Measurements from ENCODE around the gene CD247.
"Not testable (repeated sequence)": the region's sequence is repeated elsewhere in the genome, so short reads cannot be mapped to it uniquely, and the experiment has no call there.

The CD247 gene

DNA sequence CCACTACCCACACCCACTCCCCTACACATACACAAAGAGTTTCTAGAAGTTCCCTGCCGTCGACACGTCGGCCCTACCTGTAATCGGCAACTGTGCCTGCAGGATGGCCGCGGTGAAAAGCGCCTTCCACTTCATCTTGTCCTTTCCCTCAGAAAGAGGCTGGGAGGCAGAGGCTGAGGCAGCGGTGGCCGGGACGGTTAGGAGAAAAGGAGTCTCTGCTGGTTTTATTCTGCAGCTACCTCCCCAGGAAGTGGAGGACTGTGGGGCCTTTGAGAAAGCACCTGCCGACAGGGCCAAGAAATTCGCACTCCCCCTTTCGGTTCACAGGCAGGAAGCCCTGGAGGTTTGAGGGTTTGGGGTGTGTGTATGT is at the start of gene CD247:
Gene CD247, minus strand, starts transcription at position 199 of the 370 bp plus-strand sequence. Its CDS starts 64 bp downstream, at position 135.
- no peak for DNase-seq

DNA sequence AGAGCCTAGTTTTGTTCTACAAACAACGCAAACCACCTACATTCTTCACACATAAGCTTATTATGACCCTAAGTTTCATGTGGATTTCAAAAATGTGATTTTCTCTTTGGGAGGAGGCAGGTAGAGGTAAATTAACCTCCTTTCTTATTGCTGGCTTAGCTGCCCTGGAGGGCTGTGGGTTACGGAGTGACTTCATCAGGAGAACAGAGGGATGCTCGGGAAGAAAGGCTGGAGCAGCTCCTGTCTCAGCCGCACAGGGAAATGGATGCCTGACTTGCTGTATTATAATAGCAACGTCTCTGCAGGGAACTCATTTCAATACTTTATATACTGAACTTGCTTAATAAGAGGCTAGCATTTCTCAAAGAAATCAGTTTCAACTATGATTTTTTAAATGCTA is 49.3 kb upstream of the CD247 start:
- no peak for DNase-seq

DNA sequence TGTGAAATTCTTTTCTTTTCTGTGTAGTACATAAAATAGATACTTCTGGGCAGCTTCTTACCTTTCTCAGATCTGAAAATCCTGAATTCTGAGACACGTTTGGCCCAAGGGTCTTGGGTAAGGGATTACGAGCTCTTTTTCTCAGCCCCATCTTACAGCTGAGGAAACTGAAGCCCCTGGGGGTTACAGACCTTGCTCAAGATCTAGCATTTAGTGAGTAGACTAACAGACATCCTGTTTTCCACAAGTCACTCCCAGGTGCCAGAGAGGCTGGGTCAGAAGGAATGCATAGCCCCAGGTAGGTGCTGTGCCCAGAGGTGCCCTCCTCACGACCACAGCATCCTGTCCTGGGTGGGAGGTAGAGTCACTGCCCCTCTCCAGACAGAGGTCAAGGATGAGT is 48.4 kb upstream of the CD247 start:
- DNase-seq: no peak

DNA sequence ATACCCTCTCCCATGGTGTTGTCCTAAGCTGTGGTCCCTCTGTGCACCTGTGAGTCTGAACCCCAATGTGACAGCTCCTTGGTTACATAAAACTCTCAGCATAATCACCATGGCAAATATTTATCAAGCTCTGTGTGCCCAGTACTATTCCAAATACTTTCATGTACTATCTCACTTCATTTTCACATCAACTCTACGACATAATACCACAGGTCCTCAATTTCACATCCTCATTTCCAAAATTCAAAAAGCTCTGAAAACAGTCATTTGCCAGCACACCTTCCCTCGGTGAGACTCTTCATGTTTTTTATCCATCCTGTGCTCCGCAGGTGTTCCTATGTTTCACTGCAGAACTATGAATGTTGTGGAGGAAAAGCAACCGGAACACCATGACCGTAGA is 47.6 kb upstream of the CD247 start:
- no peak for DNase-seq

DNA sequence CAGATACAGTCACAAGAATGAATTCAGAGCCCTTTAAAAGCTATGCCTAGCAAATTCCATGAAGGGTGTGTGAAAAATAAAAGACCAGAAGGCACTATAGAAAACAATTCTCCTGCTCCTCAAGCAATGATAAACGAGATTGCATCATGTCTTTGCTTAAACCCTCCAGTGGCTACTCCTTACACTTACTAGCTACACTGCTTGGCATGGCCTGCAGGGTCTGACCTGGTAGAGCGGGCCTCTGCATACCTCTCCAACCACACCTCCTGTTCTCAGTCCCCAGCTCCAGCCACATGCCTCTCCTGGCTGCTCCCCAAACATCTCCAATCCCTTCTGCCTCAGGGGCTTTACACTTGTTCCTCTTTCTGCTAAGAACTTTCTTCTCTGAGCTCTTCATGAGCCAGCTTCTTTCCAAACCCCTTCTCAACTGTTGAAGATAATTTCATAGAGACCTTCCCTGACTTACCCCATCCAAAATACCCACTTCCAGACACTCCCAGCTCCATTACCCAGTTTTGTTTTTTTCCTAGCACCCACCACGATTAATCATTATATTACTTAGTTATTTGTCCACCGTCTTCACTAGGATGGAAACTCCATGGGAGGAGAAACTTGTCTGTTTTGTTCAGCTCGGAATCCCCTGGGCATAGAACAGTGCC is 46.4 kb upstream of the CD247 start:
- DNase-seq: no peak

DNA sequence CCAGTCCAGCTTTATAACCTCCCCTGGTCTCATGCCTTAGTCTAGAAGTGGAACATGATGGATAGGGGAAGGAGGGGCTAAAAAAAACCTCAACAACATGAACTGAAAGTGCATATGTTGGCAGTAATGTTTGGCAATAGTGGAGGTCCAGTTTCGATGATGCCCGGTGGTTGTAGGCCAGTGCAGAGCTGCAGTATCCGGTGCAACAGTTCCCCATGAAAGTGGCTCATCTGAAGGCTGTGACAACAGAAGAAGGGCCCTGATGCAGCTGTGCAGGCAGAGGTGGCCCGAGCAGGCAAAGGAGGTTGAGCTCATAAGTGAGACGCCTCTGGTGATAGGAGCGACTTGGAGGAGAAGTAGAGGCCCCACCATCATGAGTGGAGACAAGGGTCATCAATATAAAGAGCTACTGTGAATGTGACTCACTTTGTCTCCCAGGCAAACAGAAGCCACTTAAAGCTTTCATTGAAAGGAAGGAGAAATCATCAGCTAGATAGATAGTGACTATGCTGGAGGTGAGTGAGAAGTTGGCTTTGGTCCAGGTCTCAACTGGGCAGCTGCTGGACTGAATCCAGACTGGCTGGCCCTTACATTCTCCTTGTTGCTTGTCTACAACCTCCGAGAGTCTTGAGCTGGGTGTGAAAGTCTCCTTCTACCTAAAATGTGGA is 45.4 kb upstream of the CD247 start:
- DNase-seq: no peak

DNA sequence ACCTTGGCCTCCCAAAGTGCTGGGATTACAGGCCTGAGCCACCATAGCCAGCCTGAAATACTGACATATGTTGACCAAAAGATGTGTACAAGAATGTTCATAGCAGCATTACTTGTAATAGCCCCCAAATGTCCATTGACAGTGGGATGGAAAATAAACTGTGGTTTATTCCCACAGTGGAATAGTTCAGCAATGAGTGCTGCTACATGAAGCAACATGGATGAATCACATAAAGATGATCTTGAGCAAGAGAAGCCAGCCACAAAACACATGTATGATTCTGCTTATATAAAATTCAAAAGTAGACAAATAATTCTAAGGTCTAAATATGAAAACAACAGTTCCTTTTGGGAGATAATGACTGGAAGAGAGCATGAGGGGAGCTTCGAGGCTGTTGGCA is 44.4 kb upstream of the CD247 start:
- DNase-seq: no peak

DNA sequence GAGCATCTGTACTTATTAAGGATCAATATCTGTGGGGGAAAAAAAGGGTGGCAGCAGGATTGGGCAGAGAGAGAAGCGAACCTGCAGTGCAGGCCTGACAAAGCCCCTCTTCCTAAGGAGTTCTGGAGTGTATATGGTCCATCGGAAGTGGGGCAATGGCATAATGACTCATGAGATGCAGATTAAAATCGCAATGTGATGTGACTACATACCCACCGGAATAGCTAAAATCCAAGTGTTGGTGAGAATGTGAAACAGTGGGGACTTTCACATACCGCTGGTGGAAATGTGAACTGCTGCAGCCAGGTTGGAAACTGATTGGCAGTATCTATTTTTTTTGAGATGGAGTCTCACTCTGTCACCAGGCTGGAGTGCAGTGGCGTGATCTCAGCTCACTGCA is 43.4 kb upstream of the CD247 start:
- DNase-seq: no peak

DNA sequence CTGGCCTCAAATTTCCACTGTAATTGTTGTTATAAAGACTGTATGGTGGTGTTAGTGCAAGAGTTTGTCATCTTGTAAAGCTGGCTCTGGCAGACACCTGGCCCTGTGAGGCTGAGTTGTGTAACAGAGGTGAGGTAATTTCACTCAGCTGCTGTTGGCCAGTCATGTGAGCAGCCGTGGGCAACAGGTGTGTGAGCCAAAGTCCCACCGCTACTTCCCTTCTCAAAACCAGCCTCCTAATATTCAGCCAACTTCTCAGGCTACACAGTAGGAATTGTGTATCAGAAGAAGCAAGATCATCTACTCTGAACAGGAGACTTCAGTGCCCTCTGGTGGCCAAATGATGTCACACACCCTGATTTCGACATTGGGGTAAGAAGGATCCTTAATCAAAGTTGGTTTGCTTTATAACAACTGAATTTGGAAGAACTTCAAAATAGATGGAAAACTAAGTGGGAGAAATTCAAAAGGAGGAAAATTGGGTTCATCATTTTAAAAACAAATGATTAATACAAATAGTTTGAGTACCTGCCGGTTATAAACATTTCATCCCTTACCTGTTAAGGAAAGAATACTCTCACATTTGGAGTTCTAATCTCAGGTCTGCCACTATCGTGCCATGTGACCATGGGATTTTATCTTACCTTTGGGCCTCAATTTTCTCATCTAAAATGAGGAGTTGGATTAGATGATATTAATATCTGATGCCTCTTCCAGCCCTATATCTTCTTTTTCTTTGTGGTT is 37.8 kb upstream of the CD247 start:
- peak; percentile 47 for DNase-seq

DNA sequence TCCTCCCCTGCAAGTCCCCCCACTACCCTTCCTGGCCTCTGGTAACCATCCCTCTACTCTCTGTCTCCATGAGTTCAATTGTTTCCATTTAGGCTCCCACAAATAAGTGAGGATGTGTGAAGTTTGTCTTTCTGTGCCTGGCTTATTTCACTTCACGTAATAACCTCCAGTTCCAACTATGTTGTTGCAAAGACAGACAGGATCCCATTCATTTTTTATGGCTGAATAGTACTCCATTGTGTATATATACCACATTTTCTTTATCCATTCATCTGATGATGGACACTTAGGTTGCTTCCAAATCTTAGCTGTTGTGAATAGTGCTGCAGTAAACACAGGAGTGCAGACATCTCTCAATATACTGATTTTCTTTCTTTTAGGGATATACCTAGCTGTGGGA is 36.7 kb upstream of the CD247 start:
- DNase-seq: not testable (repeated sequence)

DNA sequence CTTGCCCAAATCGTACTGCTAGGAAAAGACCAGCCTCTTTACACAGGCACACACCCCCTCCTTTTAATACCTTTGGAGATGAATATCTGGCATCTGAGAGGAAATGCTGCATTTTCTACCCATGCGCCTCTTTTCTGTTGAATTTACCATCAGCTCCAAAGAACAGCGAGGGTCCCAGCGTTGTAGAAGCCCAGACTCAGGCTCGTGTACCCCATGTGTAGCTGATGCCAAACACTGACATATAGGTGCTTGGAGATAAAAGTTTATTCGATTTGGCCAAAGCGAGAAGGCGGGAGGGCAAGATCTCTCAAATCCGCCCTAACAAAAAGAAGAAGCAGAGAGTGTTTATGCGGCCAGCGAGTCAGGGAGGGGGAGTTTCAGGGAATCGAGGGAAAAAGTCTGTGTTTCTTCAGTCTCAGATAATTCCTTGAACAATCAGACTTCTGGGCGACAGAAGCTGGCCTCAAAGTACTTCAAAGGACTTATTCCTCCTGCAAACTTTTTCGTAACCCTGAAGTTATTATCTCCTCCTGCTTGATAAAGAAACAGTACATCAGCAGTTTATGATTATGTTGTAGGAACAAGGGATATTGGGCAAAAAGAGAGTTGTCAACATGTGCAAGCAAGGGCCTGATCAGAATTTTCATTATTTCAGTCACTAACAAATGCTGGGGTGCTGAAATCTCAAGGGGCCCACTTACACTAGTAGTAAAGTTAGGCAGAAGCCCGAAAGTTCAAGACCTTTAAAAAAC is 35.9 kb upstream of the CD247 start:
- DNase-seq: no peak

DNA sequence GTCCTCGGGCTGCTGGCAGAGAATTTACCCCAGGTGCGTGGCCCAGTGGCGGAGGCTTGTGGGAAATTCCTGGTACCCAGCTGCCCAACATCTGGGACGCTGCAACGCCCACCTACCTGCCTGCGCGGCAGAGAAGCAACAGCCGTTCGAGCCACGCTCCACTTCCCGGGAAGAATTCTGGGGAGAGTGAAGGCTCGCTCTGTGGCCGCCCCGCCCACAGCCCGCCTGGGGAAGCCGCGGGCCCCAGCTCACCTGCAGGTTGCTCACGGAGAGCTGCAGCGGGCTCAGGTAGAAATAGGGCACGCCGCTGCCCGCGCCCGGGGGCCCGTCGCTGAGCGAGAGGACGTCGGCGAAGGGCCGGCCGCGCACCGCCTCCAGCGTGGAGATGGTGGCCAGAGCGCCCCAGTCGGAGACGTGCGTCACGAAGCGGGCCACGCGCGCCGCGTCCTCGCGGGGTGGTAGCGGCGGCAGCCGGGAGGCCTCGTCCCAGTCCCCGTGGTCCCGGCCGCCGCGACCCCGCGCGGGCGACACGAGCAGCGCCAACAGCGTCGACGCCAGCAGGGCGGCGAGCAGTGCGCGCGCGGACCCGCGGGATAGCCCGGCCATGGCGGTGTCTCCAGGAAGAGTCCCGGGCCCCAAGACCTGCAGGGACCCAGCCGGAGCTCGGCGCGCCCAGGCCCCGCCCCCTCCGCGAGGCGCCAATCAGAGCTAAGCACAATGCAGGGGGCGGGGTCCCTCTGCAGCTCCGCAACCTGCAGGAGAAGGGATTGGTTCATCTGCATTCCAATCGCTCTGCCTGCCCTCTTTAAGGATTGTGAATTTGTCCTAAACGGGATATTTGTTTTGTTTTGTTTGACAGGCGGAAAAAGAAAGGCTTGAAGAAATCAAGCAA is 35.1 kb upstream of the CD247 start, which contains the start of gene CREG1:
Gene CREG1, minus strand, starts transcription at position 627 of the 892 bp plus-strand sequence.
- DNase-seq: peak; percentile 95

DNA sequence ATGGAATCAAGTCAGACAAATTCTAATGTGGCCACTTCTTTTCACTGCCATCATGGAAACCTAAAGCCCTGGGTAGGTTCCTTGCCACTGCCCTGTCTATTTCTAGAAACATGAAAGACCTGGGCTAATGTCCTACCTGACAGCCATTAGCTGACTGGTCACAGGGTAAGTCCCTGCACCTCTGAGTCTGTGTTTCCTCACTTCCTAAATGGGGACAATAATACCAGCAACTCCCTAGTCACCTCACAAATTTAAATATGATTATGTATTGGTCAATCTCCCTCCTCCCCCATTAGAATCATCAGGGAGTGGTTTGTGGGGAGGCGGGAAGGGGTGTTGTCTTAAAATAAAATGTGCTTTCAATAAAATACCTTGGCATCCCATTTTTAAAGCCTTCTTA is 33.0 kb upstream of the CD247 start:
- DNase-seq: no peak

DNA sequence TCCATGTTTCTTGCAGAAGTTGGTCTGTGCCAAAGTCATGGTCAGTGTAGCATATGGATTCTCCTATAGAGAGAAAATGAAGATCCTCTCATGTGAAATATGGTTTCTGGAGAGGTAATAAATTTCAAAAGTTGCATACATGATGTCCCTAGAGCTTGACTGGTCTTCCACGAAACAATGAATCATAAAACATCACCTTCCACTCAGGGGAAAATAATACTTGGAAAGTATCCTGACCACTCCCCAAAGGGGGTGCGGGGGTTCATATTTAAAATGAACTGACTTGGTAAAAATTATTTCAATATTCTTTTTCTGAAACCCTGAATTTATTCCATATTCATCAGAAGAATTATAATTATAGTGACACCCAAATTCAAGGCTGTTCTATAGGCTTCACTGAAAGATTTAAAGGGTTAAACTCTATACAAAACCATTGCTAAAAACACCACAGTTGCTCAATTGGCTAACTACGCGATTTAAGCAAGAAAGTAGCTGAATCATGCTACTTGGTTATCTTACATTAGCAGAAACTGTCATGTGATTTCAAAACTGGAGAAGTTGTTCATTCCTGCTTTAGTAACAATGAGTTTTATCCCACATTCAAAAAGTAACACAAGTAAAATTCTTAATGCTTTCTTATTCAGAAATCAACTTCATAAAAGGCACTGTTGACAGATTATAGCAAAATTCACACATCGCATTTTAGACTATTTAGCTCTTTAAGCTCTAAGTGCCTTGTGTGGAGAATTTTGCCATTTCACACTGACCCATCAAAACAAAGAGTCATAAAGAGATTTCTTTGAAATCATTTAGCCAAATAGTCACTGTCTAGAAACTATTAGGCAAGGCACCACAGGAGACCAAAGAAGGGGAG is 30.0 kb upstream of the CD247 start:
- DNase-seq: no peak

DNA sequence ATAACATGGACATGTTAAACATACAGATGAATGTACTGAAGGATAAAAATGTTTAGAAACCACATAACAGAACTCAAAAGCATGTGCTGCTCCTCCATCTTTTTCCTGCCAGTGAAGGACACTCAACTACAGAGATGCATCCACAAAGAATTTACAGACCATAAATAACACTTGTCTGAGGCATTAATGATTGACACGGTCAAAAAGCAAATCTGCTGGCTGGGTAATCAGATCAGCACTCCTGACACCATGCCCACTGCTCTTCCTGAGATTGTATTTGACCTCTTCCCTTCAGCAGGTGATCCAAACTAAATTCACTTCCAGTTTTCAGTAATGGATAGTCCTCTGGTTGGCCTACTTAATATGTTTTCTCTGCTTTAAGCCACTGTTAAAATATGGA is 28.6 kb upstream of the CD247 start:
- no peak for DNase-seq

DNA sequence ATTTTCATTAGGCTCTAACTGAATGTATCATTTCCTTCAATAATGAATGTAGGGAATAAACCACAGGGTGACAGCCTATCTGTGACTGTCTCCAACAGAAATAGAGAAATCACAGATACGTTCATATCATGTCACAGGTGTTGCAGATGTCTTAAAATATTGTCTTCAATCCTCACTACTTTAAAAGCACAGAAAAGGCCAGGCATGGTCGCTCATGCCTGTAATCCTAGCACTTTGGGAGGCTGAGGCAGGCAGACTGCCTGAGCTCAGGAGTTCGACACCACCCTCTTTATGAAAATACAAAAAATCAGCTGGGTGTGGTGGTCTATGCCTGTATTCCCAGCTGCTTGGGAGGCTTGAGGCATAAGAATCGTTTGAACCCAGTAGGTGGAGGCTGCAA is 27.0 kb upstream of the CD247 start:
- DNase-seq: no peak

DNA sequence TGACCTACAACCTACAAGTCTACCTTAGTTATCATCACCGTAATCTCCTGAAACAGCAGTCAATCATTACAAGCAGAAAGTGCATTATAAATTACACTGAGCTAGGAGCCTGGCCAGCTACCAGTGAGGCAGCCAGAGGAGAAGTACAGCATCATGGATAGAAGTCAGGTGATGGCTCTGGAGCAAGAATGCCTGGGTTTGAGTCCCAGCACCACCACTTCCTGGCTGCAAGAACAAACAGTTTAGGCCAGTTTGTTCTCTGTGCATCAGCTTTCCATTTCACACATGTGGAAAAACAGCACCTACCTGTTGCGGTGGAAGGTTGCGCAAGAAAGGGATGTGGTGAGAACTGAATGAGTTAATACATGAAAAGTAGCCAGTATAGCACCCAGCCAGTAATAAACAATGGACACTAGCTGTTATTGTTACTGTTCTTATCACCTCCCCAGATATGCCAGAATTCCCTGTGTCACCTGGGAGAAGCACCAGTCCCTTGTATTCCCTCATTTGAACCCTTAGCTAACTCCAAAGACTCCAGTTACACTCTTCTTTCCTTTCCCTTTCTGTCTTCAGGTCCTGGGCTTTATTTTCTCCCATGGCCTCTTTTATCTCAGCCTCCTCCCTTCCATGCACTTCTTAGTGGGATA is 26.2 kb upstream of the CD247 start:
- no peak for DNase-seq

DNA sequence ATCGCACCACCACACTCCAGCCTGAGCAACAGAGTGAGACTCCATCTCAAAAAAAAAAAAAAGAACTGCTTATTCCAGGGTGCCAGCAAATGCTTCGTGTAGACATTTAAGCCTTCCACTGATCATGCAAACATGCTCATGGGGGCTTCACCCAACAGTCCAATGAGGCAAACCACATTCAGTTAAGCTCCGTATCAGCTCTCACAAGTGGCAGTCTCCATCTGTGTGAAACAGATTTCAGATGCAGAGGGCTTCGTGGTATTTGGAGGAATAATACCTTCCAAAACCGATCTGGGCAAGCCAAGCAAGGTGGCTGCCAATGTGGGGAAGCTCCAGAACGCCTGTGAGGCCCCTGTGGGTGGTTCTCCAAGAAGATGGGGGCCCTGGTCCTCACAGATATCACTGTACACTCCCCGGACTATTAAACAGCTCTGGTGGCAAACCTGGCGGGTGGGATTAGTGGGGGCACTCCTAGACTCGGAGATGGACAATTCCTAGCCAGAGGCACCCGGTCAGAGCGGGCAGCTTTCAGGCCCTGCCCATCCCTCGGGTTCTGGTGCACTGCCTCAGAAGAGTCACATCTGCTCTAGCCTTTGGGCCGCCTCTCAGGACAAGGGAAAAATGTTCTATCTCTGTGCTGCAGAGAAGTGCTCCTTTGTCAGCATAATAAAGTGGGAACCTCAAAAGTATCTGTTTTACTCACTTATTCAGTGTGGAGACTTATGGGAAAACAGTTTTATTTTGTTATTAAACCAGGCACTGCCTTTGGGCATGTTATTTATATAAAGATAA is 25.1 kb upstream of the CD247 start:
- DNase-seq: no peak

DNA sequence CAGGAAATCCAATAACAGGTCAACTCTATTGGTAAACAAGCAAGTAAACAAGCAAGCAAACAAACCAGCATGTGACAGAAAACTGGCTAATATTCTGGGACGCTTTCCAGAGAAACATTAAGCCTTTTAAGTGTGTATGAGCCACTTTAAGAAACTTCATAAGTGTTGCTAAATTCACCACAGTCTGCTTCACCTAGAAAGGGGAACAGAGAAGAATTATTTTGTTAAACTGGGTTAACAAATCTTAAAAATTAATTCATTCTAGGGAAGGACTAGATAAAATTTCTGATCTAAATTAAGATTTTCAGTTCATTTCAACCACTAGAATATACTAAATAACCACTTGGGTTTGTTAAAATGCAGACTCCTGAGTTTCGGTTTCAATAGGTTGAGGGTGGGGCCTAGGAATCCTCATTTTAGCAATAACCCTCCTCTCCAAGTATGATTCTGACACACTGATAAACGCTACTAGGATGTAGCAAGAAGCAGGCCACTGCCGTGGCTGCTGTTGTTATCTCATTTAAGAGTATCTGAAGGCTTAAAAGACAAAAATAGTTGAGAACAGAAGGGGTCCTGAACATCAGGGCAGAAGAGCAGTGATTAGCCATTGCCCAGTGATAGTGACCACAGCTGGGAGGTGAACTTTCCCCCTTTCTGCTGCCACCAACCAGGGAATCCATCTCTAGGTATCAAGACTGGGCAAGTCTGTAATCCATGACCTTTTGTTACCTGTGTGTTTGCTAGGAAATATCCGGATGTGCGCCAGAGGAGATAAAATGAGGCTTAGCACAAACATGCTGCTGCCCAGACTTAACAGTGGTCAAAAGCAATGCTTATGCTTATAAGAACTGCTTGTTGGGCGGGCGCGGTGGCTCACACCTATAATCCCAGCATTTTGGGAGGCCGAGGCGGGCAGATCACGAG is 24.0 kb upstream of the CD247 start:
- DNase-seq: no peak

Data from NCI-H1048 (cell line).